ENCODE measurements around the gene PCNX2.

PCNX2 gene

DNA sequence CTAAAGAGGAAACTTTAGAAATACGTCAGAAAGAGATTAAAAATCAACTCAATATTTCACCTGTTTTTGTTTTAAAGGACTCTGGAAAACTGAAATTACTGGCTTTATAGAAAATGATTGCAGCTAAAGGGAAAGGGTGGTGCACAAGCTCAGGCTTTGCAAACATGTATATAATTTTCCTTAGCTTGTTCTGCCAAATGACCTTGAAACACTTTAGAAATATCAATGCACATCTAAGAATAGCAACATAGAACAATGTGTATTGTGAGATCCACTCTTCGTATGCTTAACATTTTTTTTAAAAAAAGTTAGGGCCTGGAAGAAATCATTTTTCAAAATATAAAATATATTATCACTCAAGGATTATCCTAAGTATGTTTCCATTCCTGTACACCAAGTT, 201.3 kb downstream of the PCNX2 start:
- Histone ChIP-seq H4K91ac (ENCODE audit: low read depth, low read length) (no peak overlapping the region), H3K27me3 (ENCODE audit: insufficient read depth, low read length) (no peaks in the 10 kb centered on the region)
- no CpG with 5 or more reads among the region's 2 CpGs for WGBS (ENCODE audit: extremely low coverage, insufficient coverage, insufficient read length)

DNA sequence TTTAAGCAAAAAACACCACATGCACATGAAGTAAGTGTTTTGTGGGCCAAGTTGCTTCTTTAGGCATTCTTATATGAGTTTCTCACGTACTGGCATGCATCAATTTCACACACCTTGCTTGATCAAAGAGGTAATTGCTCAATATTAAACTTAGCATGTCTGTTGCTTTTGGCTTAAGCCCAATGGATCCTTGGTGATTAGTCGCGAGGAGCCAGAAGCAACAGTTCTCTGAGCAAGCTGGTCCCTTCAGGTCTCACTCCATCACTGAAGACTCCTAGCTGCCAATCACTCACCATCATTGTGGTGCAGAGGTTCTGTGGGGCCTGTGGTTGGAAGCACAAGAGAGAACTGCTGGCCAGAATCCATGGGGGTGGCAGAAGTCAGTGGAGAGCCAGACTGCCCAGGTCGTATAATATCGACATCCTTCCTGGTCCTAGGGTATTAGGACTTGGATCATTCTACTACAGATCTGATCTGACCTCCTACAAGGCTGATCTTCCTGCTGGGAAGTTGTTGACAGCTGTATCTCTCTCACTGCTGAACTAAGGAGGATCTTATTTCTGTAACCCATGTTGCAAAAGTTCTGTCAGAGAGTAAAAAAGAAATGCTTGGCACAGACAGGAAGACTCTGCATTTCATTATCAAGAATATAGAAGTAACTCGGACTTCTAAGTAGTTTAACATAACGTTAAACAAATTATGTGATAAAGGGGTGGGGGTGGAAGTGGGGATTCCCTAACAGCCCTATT, 204.6 kb downstream of the PCNX2 start:
- Histone ChIP-seq H2AK5ac (ENCODE audit: low read length) (no peak overlapping the region), H3K4me2 (ENCODE audit: low read length) (no peak overlapping the region), H2BK5ac (ENCODE audit: low read depth, low read length, poor library complexity) (no peak overlapping the region), H3K27ac (ENCODE audit: low read depth, low read length) (no peak overlapping the region), H3K79me2 (ENCODE audit: control insufficient read depth, insufficient read depth, low read length, poor library complexity) (no peaks in the 10 kb centered on the region), H3K79me1 (ENCODE audit: low read length) (no peaks in the 10 kb centered on the region), H3K9me3 (ENCODE audit: insufficient read depth, low read depth, low read length) (no peaks in the 10 kb centered on the region), H3K27me3 (ENCODE audit: insufficient read depth, low read length) (no peaks in the 10 kb centered on the region), H2BK12ac (ENCODE audit: low read length) (peak overlapping the region; percentile 9), H4K12ac (ENCODE audit: low read depth, low read length) (no peak overlapping the region), H3K23ac (ENCODE audit: low read length) (no peak overlapping the region), H3K9ac (ENCODE audit: low read length) (no peak overlapping the region), H3K4ac (ENCODE audit: low read depth, low read length) (no peak overlapping the region), H3K4me3 (ENCODE audit: low read depth, low read length) (no peak overlapping the region), H4K91ac (ENCODE audit: low read depth, low read length) (no peak overlapping the region), H2AFZ (ENCODE audit: insufficient read depth, low read length, poor library complexity) (no peak overlapping the region), H2BK120ac (ENCODE audit: insufficient read depth, low read length, poor library complexity) (no peak overlapping the region), H4K8ac (ENCODE audit: low read depth, low read length) (no peak overlapping the region), H3K18ac (ENCODE audit: low read length) (no peak overlapping the region), H3K14ac (ENCODE audit: low read length) (no peak overlapping the region), H3K4me1 (ENCODE audit: control insufficient read depth in 1 of 2, insufficient read depth in 2 of 2, low read length in 2 of 2) (no peaks in the 10 kb centered on the region), H3K36me3 (ENCODE audit: control insufficient read depth in 1 of 2, insufficient read depth in 2 of 2, low read length in 2 of 2) (no peaks in the 10 kb centered on the region)
- DNase-seq = no peak
- WGBS (ENCODE audit: extremely low coverage, insufficient coverage, insufficient read length) = no CpG with 5 or more reads among the region's 7 CpGs

More for the DNA sequence above, 201.3 kb downstream of the PCNX2 start:
- H2AFZ ChIP-seq (ENCODE audit: insufficient read depth, low read length, poor library complexity) = no peak overlapping the region
- no peak overlapping the region for H3K4me2 ChIP-seq (ENCODE audit: low read length)
- no peaks in the 10 kb centered on the region for H3K36me3 ChIP-seq (ENCODE audit: control insufficient read depth in 1 of 2, insufficient read depth in 2 of 2, low read length in 2 of 2)
- no peak overlapping the region for H4K12ac ChIP-seq (ENCODE audit: low read depth, low read length)
- H3K14ac ChIP-seq (ENCODE audit: low read length) = no peak overlapping the region
- no peak overlapping the region for H3K4ac ChIP-seq (ENCODE audit: low read depth, low read length)
- no peak overlapping the region for H2BK120ac ChIP-seq (ENCODE audit: insufficient read depth, low read length, poor library complexity)
- H3K27ac ChIP-seq (ENCODE audit: low read depth, low read length) = no peak overlapping the region
- no peak overlapping the region for H3K23ac ChIP-seq (ENCODE audit: low read length)
- no peak overlapping the region for H3K18ac ChIP-seq (ENCODE audit: low read length)
- no peak for DNase-seq
- no peaks in the 10 kb centered on the region for H3K9me3 ChIP-seq (ENCODE audit: insufficient read depth, low read depth, low read length)
- H4K8ac ChIP-seq (ENCODE audit: low read depth, low read length) = no peak overlapping the region
- H2AK5ac ChIP-seq (ENCODE audit: low read length) = no peak overlapping the region
- no peaks in the 10 kb centered on the region for H3K79me2 ChIP-seq (ENCODE audit: control insufficient read depth, insufficient read depth, low read length, poor library complexity)
- no peak overlapping the region for H3K9ac ChIP-seq (ENCODE audit: low read length)
- H2BK5ac ChIP-seq (ENCODE audit: low read depth, low read length, poor library complexity) = no peak overlapping the region
- no peaks in the 10 kb centered on the region for H3K79me1 ChIP-seq (ENCODE audit: low read length)
- peaks cover 2 to 4% of the 10 kb centered on the region in 2 experiments for H3K4me1 ChIP-seq (ENCODE audit: control insufficient read depth in 1 of 2, insufficient read depth in 2 of 2, low read length in 2 of 2)
- H3K4me3 ChIP-seq (ENCODE audit: low read depth, low read length) = no peak overlapping the region
- no peak overlapping the region for H2BK12ac ChIP-seq (ENCODE audit: low read length)

DNA sequence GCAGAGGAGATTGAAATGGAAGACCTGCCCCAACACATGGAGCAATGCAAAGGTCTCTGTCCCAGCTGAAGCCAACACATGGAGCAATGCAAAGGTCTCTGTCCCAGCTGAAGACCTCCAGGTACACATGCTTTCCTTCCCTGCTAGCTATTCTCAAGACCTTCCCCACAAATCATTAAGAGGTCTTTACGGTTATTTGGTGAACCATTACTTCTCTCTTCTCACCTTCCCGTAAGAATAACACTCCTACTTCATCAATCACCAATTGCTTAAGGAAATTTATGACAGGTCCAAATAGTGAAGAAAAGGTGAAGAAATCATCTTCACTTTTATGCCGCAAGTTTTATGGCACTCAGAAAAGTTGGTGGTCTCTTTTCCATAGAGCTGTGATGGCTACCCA, 206.3 kb downstream of the PCNX2 start:
- Histone ChIP-seq H3K27ac (ENCODE audit: low read depth, low read length) (no peak overlapping the region), H2AFZ (ENCODE audit: insufficient read depth, low read length, poor library complexity) (no peak overlapping the region), H4K8ac (ENCODE audit: low read depth, low read length) (no peak overlapping the region)

DNA sequence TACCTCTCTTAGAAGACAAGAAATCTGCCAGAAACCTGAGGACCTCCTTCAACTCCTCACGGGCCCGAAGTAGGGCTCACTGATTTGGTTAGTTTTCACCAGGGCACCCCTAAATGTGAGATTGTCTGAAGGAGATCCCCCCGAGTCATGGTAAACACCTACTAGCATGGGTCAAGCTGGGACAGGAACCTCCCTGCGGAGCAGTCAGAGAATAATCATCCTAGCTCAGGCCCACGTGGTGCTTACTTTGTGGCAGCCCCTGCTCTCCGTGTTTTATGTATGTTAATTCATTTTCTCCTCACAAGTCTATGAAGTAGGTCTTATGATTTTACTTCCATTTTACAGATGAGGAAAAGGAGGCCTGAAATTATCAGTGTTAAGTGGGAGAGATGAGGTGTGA, 206.9 kb downstream of the PCNX2 start:
- Histone ChIP-seq H2AFZ (ENCODE audit: insufficient read depth, low read length, poor library complexity) (no peak overlapping the region), H3K4ac (ENCODE audit: low read depth, low read length) (no peak overlapping the region), H3K27me3 (ENCODE audit: insufficient read depth, low read length) (no peaks in the 10 kb centered on the region), H3K4me2 (ENCODE audit: low read length) (no peak overlapping the region), H3K79me1 (ENCODE audit: low read length) (no peaks in the 10 kb centered on the region), H3K27ac (ENCODE audit: low read depth, low read length) (no peak overlapping the region), H3K4me3 (ENCODE audit: low read depth, low read length) (no peak overlapping the region), H3K36me3 (ENCODE audit: control insufficient read depth in 1 of 2, insufficient read depth in 2 of 2, low read length in 2 of 2) (no peaks in the 10 kb centered on the region), H4K8ac (ENCODE audit: low read depth, low read length) (no peak overlapping the region), H2BK5ac (ENCODE audit: low read depth, low read length, poor library complexity) (no peak overlapping the region), H2BK120ac (ENCODE audit: insufficient read depth, low read length, poor library complexity) (no peak overlapping the region), H4K12ac (ENCODE audit: low read depth, low read length) (no peak overlapping the region), H2BK12ac (ENCODE audit: low read length) (no peak overlapping the region), H3K14ac (ENCODE audit: low read length) (no peak overlapping the region), H3K4me1 (ENCODE audit: control insufficient read depth in 1 of 2, insufficient read depth in 2 of 2, low read length in 2 of 2) (no peaks in the 10 kb centered on the region), H3K23ac (ENCODE audit: low read length) (no peak overlapping the region), H4K91ac (ENCODE audit: low read depth, low read length) (peak overlapping the region; percentile 21), H3K9ac (ENCODE audit: low read length) (no peak overlapping the region), H3K9me3 (ENCODE audit: insufficient read depth, low read depth, low read length) (no peaks in the 10 kb centered on the region), H2AK5ac (ENCODE audit: low read length) (no peak overlapping the region), H3K79me2 (ENCODE audit: control insufficient read depth, insufficient read depth, low read length, poor library complexity) (no peaks in the 10 kb centered on the region), H3K18ac (ENCODE audit: low read length) (no peak overlapping the region)
- no CpG with 5 or more reads among the region's 6 CpGs for WGBS (ENCODE audit: extremely low coverage, insufficient coverage, insufficient read length)
- DNase-seq = no peak

More for the DNA sequence above, 206.3 kb downstream of the PCNX2 start:
- H2AK5ac ChIP-seq (ENCODE audit: low read length) = no peak overlapping the region
- H3K79me1 ChIP-seq (ENCODE audit: low read length) = no peaks in the 10 kb centered on the region
- H3K36me3 ChIP-seq (ENCODE audit: control insufficient read depth in 1 of 2, insufficient read depth in 2 of 2, low read length in 2 of 2) = no peaks in the 10 kb centered on the region
- H3K14ac ChIP-seq (ENCODE audit: low read length) = no peak overlapping the region
- no peak overlapping the region for H2BK120ac ChIP-seq (ENCODE audit: insufficient read depth, low read length, poor library complexity)
- no peak overlapping the region for H3K23ac ChIP-seq (ENCODE audit: low read length)
- H4K91ac ChIP-seq (ENCODE audit: low read depth, low read length) = no peak overlapping the region
- no peak for DNase-seq
- H3K4me2 ChIP-seq (ENCODE audit: low read length) = no peak overlapping the region
- no peak overlapping the region for H2BK12ac ChIP-seq (ENCODE audit: low read length)
- H2BK5ac ChIP-seq (ENCODE audit: low read depth, low read length, poor library complexity) = no peak overlapping the region
- H3K79me2 ChIP-seq (ENCODE audit: control insufficient read depth, insufficient read depth, low read length, poor library complexity) = no peaks in the 10 kb centered on the region
- no peak overlapping the region for H3K9ac ChIP-seq (ENCODE audit: low read length)
- H3K4ac ChIP-seq (ENCODE audit: low read depth, low read length) = no peak overlapping the region
- H3K18ac ChIP-seq (ENCODE audit: low read length) = no peak overlapping the region
- H4K12ac ChIP-seq (ENCODE audit: low read depth, low read length) = no peak overlapping the region
- H3K9me3 ChIP-seq (ENCODE audit: insufficient read depth, low read depth, low read length) = no peaks in the 10 kb centered on the region
- no peaks in the 10 kb centered on the region for H3K4me1 ChIP-seq (ENCODE audit: control insufficient read depth in 1 of 2, insufficient read depth in 2 of 2, low read length in 2 of 2)
- no peaks in the 10 kb centered on the region for H3K27me3 ChIP-seq (ENCODE audit: insufficient read depth, low read length)
- 100% methylated on average over 1 of the region's 3 CpGs for WGBS (ENCODE audit: extremely low coverage, insufficient coverage, insufficient read length)
- H3K4me3 ChIP-seq (ENCODE audit: low read depth, low read length) = no peak overlapping the region
